PC-3 (cell line): ENCODE measurements around the gene FNDC7.

Experiments used
- CTCF ChIP-seq: fragments of 300-600 bp; sonication (generic); conservative IDR thresholded peaks from 2 replicates; pipeline ENCODE4 v1.5.1; 2017; ENCODE audit warnings: antibody characterized with exemption, low read depth, mild to moderate bottlenecking, low read length
- EZH2 ChIP-seq: fragments of 300-600 bp; sonication (generic); IDR thresholded peaks from one replicate; pipeline ENCODE4 v1.6.1; 2017; ENCODE audit warnings: antibody characterized with exemption, mild to moderate bottlenecking, low read length; ENCODE audit not compliant: unreplicated experiment
- EZH2phosphoT487 ChIP-seq: fragments of 300-600 bp; sonication (generic); IDR thresholded peaks from 2 replicates; pipeline ENCODE4 v1.6.1; 2018; ENCODE audit warnings: mild to moderate bottlenecking, antibody characterized with exemption, low read length, borderline replicate concordance

GRCh38 chr1:108753363-108753762 is 40.7 kb downstream of the FNDC7 start:
- TF ChIP-seq CTCF (no peak), EZH2 (no peak), EZH2phosphoT487 (no peak)
